K562 (cell line): ENCODE results near the gene LRP1B. TPM values are rescaled to one million over a fixed set of nuclear protein-coding genes. Genes with fewer than 3 reads are reported as not detected.

Experiments used
- ATAC-seq: fragments of 200-7000 bp; cut with Tn5 transposase; 3 replicates; pipeline ENCODE4 v1.9.1; 2020; ENCODE audit warnings: moderate library complexity
- BruUV-seq: library from RNA; stranded (reverse); fragments of 400-500 nt; replicated peaks from 2 replicates; lab custom pipeline; 2021; lab: Mats Ljungman, UMichigan
- CTCF ChIA-PET: fragments of 300-600 bp; formaldehyde crosslinking; extraction: SDS; loops from one replicate; lab custom pipeline; 2021; ENCODE audit warnings: low intra/inter-chr PET ratio; lab: Yijun Ruan, JAX
- POLR2A ChIA-PET: fragments of 300-600, 350-650 bp; sonication (Branson Sonifier 250); formaldehyde crosslinking; extraction: SDS; loops from one replicate; lab custom pipeline; 2021; ENCODE audit warnings: antibody characterized with exemption, inconsistent platforms; lab: Yijun Ruan, JAX
- DNase-seq, 4 experiments: peaks; one replicate each; pipeline versions ENCODE4 v3.0.0 to v3.0.0-alpha.2; 2011 to 2018; ENCODE audit warnings: low spot score in 3 of 4, mixed read lengths in 3 of 4; ENCODE audit errors: extremely low read depth in 1 of 4
- FAIRE-seq: peaks from 2 replicates; lab custom pipeline; 2011; peaks lifted over from hg19 to GRCh38; lab: Jason Lieb, UNC
- H2AFZ ChIP-seq: 2 replicates; pipeline ENCODE4 v1.6.0; 2011; ENCODE audit warnings: low read depth, low read length, control low read depth, inconsistent platforms
- H3K27ac ChIP-seq: fragments of 200-600 bp; 3 replicates; pipeline ENCODE4 v1.8.0; 2011; ENCODE audit warnings: low read depth, mild to moderate bottlenecking, control low read depth, inconsistent platforms, low read length, moderate library complexity, mixed read lengths; ENCODE audit errors: extremely low read depth
- H3K27me3 ChIP-seq, 2 experiments: fragments of 300-600 bp in 1 of 2; 2 replicates in 1 of 2; 3 replicates in 1 of 2; pipeline versions ENCODE4 v1.6.0 to v1.8.0; 2011; ENCODE audit warnings: inconsistent platforms in 2 of 2, low read length in 2 of 2, mild to moderate bottlenecking in 1 of 2, mixed read lengths in 1 of 2, moderate library complexity in 1 of 2; ENCODE audit not compliant: control insufficient read depth in 2 of 2, insufficient read depth in 2 of 2
- H3K36me3 ChIP-seq: fragments of 300-600 bp; 3 replicates; pipeline ENCODE4 v1.8.0; 2011; ENCODE audit warnings: mild to moderate bottlenecking, low read length, inconsistent platforms; ENCODE audit not compliant: control insufficient read depth, insufficient read depth
- H3K4me1 ChIP-seq, 2 experiments: fragments of 200-600 bp in 1 of 2; replicated peaks in 1 of 2; 2 replicates in 1 of 2; 3 replicates in 1 of 2; pipeline versions ENCODE4 v1.5.1 to v1.8.0; 2011; ENCODE audit warnings: inconsistent platforms in 2 of 2, low read length in 2 of 2, mild to moderate bottlenecking in 1 of 2, mixed read lengths in 1 of 2, moderate library complexity in 1 of 2; ENCODE audit not compliant: control insufficient read depth in 2 of 2, insufficient read depth in 2 of 2
- H3K4me2 ChIP-seq: 2 replicates; pipeline ENCODE4 v1.6.1; 2011; ENCODE audit warnings: low read length, control low read depth, inconsistent platforms, mixed read lengths; ENCODE audit not compliant: insufficient read depth
- H3K4me3 ChIP-seq: fragments of 200-600 bp; sonication (generic), shearing (Covaris generic); 2 replicates; pipeline ENCODE4 v1.5.1; 2016; ENCODE audit warnings: control low read depth, inconsistent platforms
- H3K79me2 ChIP-seq: fragments of 200-600 bp; 3 replicates; pipeline ENCODE4 v1.8.0; 2011; ENCODE audit warnings: low read length, inconsistent platforms; ENCODE audit not compliant: control insufficient read depth, insufficient read depth
- H3K9ac ChIP-seq, 2 experiments: 2 replicates each; pipeline versions ENCODE4 v1.6.0 to v1.6.1; 2011; ENCODE audit warnings: low read depth in 2 of 2, low read length in 2 of 2, control low read depth in 1 of 2, inconsistent platforms in 1 of 2, mild to moderate bottlenecking in 1 of 2, mixed read lengths in 1 of 2; ENCODE audit not compliant: insufficient read depth in 1 of 2
- H3K9me1 ChIP-seq: one replicate; pipeline ENCODE4 v1.6.0; 2011; ENCODE audit warnings: inconsistent platforms, mild to moderate bottlenecking, low read length, moderate library complexity; ENCODE audit not compliant: control insufficient read depth, insufficient read depth
- H3K9me3 ChIP-seq: replicated peaks from 2 replicates; pipeline ENCODE4 v1.5.1; 2011; ENCODE audit warnings: low read depth, low read length, inconsistent platforms; ENCODE audit not compliant: control insufficient read depth, insufficient read depth
- H4K20me1 ChIP-seq: replicated peaks from 2 replicates; pipeline ENCODE4 v1.6.1; 2011; ENCODE audit warnings: low read length, inconsistent platforms, mixed read lengths; ENCODE audit not compliant: control insufficient read depth, insufficient read depth
- BRD9 ChIP-seq: fragments of 450-650 bp; IDR thresholded peaks from 2 replicates; pipeline ENCODE4 v1.6.1; 2018; ENCODE audit warnings: low read depth; ENCODE audit not compliant: partially characterized antibody
- ETV5 ChIP-seq: sonication (generic); formaldehyde crosslinking; IDR thresholded peaks from 2 replicates; pipeline ENCODE4 v1.4.0; 2020; ENCODE audit warnings: low read depth, mild to moderate bottlenecking, missing genetic modification reagents
- MTA2 ChIP-seq: fragments of 450-650 bp; IDR thresholded peaks from 2 replicates; pipeline ENCODE4 v1.6.1; 2016; ENCODE audit warnings: low read depth
- SIX5 ChIP-seq, 2 experiments: IDR thresholded peaks; 2 replicates each; pipeline ENCODE4 v1.6.1; 2011; ENCODE audit warnings: low read length in 2 of 2, borderline replicate concordance in 1 of 2, low read depth in 1 of 2, mild to moderate bottlenecking in 1 of 2, moderate library complexity in 1 of 2; ENCODE audit not compliant: insufficient read depth in 1 of 2
- SMC3 ChIP-seq: conservative IDR thresholded peaks from 2 replicates; pipeline ENCODE4 v1.6.1; 2011; ENCODE audit warnings: low read depth, low read length, improper control_type of control experiment; ENCODE audit not compliant: insufficient read depth
- SNRNP70 ChIP-seq: fragments of 200-400 bp; formaldehyde crosslinking; optimal IDR thresholded peaks from 2 replicates; pipeline ENCODE3; 2017; ENCODE audit warnings: low read depth, low read length
- TCF3 ChIP-seq: sonication (generic); formaldehyde crosslinking; IDR thresholded peaks from 2 replicates; pipeline ENCODE4 v1.4.0; 2020; ENCODE audit warnings: mild to moderate bottlenecking, missing genetic modification reagents
- ZC3H11A ChIP-seq: IDR thresholded peaks from 2 replicates; pipeline ENCODE4 v1.6.1; 2012; ENCODE audit warnings: low read depth, low read length, improper control_type of control experiment
- ZNF24 ChIP-seq: fragments of 450-650 bp; IDR thresholded peaks from 2 replicates; pipeline ENCODE4 v1.6.1; 2016
- whole genome bisulfite sequencing: fragments of 100-300 bp; shearing (Covaris generic); methylation state at CpG from one replicate; pipeline ENCODE4 v1.1.6; 2016; ENCODE audit warnings: low coverage, mixed read lengths; ENCODE audit not compliant: insufficient coverage; ENCODE audit errors: missing lambda C conversion rate; 5-methylcytosine and 5-hydroxymethylcytosine counted together
- in situ Hi-C: fragments of 300-500 bp; cut with MboI; formaldehyde crosslinking; loops from 4 replicates; pipeline ENCODE4 v1.15.0; 2018; ENCODE audit warnings: inconsistent platforms, mixed read lengths
- intact Hi-C: fragments of 100-400 bp; cut with micrococcal nuclease; formaldehyde crosslinking; loops from 2 replicates; pipeline ENCODE4 v1.14.2; 2022
- polyA plus RNA-seq, 8 experiments: library from polyadenylated mRNA; depleted of rRNA in 4 of 8; stranded (reverse) in 5 of 8; unstranded in 3 of 8; fragments of >200 nt; fragmentation: Nextera tagmentation in 2 of 8; fragmentation: Illumina TruSeq in 1 of 8; extraction: Ambion mirVana in 2 of 8; extraction: Trizol in 1 of 8; gene quantifications; 2 replicates each; pipeline versions ENCODE4 v1.2.1 to v1.2.3, GENCODE V29; 2011 to 2014; ENCODE audit warnings: inconsistent platforms in 1 of 8, missing spikeins in 1 of 8
- total RNA-seq, 7 experiments: library from RNA; depleted of rRNA in 6 of 7; stranded (reverse); fragments of >200 nt in 6 of 7; fragmentation: Illumina TruSeq in 2 of 7; extraction: Trizol in 2 of 7; gene quantifications; 2 replicates each; pipeline versions ENCODE4 v1.2.1 to v1.2.3, GENCODE V29; 2011 to 2021; ENCODE audit warnings: low replicate concordance in 1 of 7
- TF ChIP-seq, protein P1 (sequence below): fragments of 250-450 bp; sonication (Bioruptor Pico); IDR thresholded peaks from 2 replicates; pipeline ENCODE4 v1.8.0; 2021; ENCODE audit warnings: moderate library complexity, mild to moderate bottlenecking, inconsistent platforms

The LRP1B gene
- total and polyA plus RNA-seq, 9 of the 15 experiments (the other 6 are each of a cell fraction or from before 2014, with no cell fraction given), result not detected

DNA sequence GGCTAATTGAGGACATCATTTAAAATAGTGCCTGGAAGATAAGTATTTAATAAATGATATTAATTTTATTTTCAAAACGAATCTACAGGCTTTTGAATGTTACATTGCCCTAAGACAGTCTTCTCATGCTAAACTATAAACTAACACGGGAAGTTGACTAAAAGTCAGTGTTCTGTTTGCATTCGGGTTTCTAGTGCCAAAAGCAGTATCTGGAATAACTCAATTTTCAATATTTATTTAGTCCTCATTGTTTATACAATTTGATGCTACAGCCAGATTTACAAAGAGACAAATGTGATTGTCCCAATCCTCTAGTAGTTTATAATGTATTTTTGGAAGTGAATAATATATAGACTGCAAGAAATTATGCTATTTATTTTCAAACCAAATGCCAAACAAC is 429.2 kb downstream of the LRP1B start:
- no peaks in the 10 kb centered on the region for H3K9me1 ChIP-seq
- FAIRE-seq (no peak), ATAC-seq (no peak), DNase-seq (no peak)
- TF ChIP-seq SNRNP70, result no peak
- no peak for TF ChIP-seq ZC3H11A
- TF ChIP-seq ZNF24, result no peak
- TF ChIP-seq BRD9, result no peak
- no peak overlapping the region for H3K9ac ChIP-seq
- H3K9me3 ChIP-seq, result peaks cover 2% of the 10 kb centered on the region; the same call in 1 of the 2 replicates
- H3K27me3 ChIP-seq, result no peaks in the 10 kb centered on the region
- H3K79me2 ChIP-seq, result no peaks in the 10 kb centered on the region
- H3K36me3 ChIP-seq, result no peaks in the 10 kb centered on the region
- intact Hi-C loops (no loop called here), in situ Hi-C loops (no loop called here)
- H3K4me3 ChIP-seq, result no peak overlapping the region
- no peaks in the 10 kb centered on the region for H4K20me1 ChIP-seq
- H2AFZ ChIP-seq, result no peak overlapping the region
- 2% methylated on average over 3 of the region's 3 CpGs for WGBS
- H3K4me2 ChIP-seq, result no peak overlapping the region
- H3K4me1 ChIP-seq, result no peaks in the 10 kb centered on the region
- ChIA-PET CTCF (no interaction called here), POLR2A (no interaction called here)
- no TSS peak for BruUV-seq
- no peak overlapping the region for H3K27ac ChIP-seq

DNA sequence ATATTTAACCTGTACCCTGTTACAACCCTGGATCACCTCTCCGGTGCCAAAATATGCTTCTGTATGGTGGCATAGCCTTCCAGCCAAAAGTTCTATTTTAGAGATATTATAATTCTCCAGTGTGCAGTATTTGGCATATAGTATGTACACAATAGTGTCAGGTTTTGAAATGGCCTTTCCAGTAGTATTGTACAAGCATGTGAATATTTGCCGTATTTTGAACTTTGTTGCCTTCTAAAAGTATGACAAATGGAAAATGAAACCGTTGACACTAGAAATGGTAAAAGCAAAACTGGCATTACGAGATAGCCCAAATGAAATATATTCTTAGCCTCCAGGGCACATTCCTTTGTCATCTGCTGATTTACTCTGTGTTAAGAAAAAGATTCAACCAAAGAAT is 431.2 kb downstream of the LRP1B start:
- Histone ChIP-seq H3K79me2 (no peaks in the 10 kb centered on the region), H2AFZ (no peak overlapping the region), H3K9me3 (peaks cover 2% of the 10 kb centered on the region; the same call in 1 of the 2 replicates), H3K4me3 (no peak overlapping the region), H3K27ac (no peak overlapping the region), H4K20me1 (no peaks in the 10 kb centered on the region), H3K36me3 (no peaks in the 10 kb centered on the region), H3K9me1 (no peaks in the 10 kb centered on the region), H3K9ac (no peak overlapping the region), H3K27me3 (no peaks in the 10 kb centered on the region), H3K4me2 (no peak overlapping the region), H3K4me1 (no peaks in the 10 kb centered on the region)
- FAIRE-seq (no peak), DNase-seq (no peak), ATAC-seq (no peak)
- CTCF ChIA-PET, result no interaction called here
- WGBS, result 2% methylated on average over 4 of the region's 4 CpGs
- POLR2A ChIA-PET, result no interaction called here
- in situ Hi-C loops, result no loop called here
- intact Hi-C loops, result no loop called here
- BruUV-seq, result no TSS peak
- no peak for TF ChIP-seq ETV5
- TF ChIP-seq, protein P1, sequence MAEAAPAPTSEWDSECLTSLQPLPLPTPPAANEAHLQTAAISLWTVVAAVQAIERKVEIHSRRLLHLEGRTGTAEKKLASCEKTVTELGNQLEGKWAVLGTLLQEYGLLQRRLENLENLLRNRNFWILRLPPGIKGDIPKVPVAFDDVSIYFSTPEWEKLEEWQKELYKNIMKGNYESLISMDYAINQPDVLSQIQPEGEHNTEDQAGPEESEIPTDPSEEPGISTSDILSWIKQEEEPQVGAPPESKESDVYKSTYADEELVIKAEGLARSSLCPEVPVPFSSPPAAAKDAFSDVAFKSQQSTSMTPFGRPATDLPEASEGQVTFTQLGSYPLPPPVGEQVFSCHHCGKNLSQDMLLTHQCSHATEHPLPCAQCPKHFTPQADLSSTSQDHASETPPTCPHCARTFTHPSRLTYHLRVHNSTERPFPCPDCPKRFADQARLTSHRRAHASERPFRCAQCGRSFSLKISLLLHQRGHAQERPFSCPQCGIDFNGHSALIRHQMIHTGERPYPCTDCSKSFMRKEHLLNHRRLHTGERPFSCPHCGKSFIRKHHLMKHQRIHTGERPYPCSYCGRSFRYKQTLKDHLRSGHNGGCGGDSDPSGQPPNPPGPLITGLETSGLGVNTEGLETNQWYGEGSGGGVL (CRISPR knock-in tag), result no peak
- no peak for TF ChIP-seq SMC3
- no peak for TF ChIP-seq TCF3 (CRISPR knock-in tag)
- TF ChIP-seq SIX5 (IDR thresholded peaks at IDR 0.05; ENCODE audit: borderline replicate concordance in 1 of 2, insufficient read depth in 1 of 2, low read depth in 1 of 2, low read length in 2 of 2), result no peak
- TF ChIP-seq MTA2, result no peak
